A204.1 (cell line): ENCODE measurements around the gene MIB1.

Experiments
- FAIRE-seq: peaks from 2 replicates; lab custom pipeline; 2012; peaks lifted over from hg19 to GRCh38; lab: Jason Lieb, UNC

MIB1 gene

GRCh38 chr18:21894619-21895367 is 154.2 kb downstream of the MIB1 start:
- FAIRE-seq: no peak

- no peak for FAIRE-seq
Measured at GRCh38 chr18:21896732-21897336, 156.2 kb downstream of the MIB1 start.

GRCh38 chr18:21897811-21898210 is 157.2 kb downstream of the MIB1 start:
- FAIRE-seq: no peak

- no peak for FAIRE-seq
Measured at GRCh38 chr18:21900605-21901352, 160.2 kb downstream of the MIB1 start.

- FAIRE-seq: no peak
Measured at GRCh38 chr18:21901423-21901945, 160.9 kb downstream of the MIB1 start.

GRCh38 chr18:21903709-21904108 is 163.1 kb downstream of the MIB1 start:
- FAIRE-seq: no peak

DNA sequence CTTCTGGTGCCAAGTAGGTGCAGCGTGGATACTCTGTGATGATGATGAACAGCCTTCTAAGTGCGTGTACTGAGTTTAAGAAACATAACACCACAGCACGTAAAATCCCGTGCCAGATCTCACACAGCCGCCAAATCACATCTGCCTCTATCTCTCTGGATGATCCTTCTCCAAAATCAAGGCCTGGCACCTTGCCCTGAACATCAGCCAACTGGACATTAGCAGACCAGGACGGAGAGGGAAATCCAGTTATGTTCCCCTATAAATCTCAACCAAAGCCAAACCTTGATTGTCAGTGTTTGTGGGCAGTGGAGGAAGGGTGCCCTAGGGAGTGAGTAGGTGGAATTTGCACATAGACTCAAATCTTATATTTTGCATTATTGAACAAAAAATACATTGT is 164.3 kb downstream of the MIB1 start:
- FAIRE-seq: no peak

GRCh38 chr18:21907451-21907850 is 166.9 kb downstream of the MIB1 start:
- no peak for FAIRE-seq

DNA sequence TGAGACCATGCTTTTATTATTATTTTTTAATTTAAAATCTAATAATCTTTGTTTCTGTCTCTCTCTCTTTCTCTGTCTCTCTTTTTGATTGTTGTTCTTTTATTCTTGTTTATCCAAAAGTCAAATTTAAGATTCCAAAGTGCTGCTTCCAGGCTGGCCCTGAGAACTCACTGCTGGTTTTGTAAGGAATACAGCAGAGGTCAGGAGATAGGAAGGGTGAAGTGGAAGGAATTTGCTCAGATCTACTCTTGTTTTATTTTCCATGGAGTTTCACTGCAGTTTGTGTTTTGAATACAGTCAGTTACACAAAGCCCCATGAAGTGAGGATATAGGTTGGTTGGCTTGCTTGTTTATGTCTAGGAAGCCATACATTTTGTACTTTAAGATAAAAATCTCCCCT is 168.1 kb downstream of the MIB1 start:
- no peak for FAIRE-seq

- FAIRE-seq: no peak
Measured at GRCh38 chr18:21910906-21911305, 170.3 kb downstream of the MIB1 start.

GRCh38 chr18:21911551-21911950 is 171.0 kb downstream of the MIB1 start:
- FAIRE-seq: no peak

DNA sequence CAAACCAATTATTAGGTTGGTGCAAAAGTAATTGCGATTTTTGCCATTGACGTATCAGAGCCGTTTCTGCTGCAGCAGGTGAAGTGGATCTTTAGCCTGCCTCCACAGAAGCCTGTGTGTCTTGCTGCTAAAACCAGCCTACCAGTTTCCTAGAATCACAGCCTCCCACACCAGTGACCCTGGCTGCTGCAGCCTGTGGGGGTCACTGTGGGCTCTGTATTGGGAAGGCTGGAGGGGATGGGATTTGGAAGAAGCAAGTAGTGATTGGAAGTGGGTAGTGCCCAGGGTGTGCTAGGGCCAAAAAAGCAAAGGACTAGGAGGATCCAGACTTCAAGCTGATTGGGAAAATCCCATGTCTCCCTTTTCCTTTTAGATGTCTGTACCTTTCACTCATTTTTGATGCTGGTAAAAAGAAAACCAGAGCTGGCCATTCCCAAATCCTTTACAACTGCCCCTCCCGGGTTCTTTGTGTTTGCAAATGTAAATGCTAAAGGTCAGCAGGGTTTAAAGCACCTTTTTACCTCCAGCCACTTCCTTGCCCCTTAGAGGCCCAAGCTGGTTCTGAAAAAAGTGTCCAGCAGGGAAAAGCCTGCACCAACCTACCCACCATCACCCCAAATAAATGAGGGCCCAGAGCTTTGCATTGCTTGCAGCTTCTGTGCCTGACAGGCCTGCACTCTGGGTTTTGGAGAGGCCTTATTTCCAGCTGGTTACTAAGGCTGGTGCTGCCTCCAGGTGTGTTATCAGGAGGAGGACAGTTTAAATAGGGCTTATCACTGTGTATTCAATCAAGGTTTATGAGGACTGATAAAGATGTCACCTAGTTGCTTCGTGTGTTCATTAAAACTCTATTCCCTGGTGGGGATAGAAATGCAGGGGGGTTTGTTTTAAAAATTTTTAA is 172.0 kb downstream of the MIB1 start:
- FAIRE-seq: no peak

DNA sequence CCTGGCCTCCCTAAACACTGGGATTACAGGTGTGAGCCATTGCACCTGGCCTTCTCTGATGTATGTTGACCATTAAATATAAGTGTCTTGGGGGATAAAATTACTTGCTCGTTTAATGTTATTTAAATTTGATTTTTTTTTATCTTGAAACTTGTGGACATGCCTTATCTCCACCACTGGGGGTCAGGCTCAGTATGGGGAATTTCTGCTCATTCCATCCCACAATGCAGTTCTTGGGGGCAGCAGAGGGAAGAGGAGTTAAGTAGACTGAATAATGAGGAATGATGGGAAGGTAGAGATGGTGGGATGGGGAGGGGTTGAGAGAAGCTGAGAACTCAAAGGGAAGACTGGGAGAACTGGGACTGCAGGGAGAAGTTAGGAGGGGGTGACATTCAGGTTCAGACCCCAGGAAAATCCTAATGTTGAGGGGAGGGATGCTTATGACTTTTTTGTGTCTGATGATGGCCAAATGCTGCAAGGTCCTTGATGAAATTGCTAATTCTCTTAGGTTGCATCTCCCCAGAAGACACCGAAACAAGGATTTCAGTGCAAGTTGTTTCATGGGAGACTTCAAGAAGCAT is 174.2 kb downstream of the MIB1 start:
- FAIRE-seq: peak; percentile 9

DNA sequence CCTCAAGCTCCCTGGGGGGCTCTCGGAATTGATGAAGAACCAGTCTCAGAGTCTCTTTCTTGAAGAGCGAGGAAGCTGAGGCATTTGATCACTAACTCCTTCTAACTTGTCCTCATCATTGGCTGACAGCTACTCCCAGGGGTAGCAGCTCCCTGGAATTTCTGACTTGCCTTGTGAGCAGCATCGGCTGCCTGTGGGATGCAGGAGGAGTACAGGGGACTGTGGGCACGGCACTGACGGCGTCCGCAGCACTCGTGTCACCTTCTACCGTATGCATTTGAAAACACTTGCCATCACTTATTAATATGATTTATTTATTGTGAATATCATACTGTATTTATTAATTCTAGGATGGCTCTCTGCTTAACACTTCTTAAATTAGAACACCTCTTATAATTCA is 175.0 kb downstream of the MIB1 start:
- no peak for FAIRE-seq

GRCh38 chr18:21916594-21916993 is 176.0 kb downstream of the MIB1 start:
- no peak for FAIRE-seq

DNA sequence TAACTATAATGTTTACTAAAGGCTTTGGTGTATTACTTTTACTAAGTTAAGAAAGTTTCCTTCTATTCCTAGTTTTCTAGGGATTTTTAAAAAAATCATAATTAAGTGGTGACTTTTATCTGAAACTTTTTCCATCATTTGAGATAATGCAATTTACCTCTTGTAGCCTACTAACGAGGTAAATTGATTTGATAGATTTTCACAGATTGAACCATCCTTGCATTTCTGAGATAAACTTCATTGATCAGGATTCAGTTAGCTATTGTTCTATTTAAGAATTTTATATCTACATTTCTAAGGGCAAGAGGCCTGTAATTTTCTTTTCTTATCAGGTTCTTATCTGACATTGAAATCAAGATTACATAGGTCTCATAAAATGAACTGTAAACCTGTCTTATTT is 178.1 kb downstream of the MIB1 start:
- FAIRE-seq: no peak
